Mucosa of stomach (tissue), 1 donor: ENCODE results near the gene SLC6A6.

Experiments used
- H3K27me3 ChIP-seq: one replicate; pipeline ENCODE4 v1.7.0; 2013; ENCODE audit warnings: mild to moderate bottlenecking, low read length; ENCODE audit not compliant: control insufficient read depth, insufficient read depth
- H3K36me3 ChIP-seq: one replicate; pipeline ENCODE4 v1.7.0; 2013; ENCODE audit warnings: low read length; ENCODE audit not compliant: control insufficient read depth, insufficient read depth
- H3K4me1 ChIP-seq: one replicate; pipeline ENCODE4 v1.7.0; 2013; ENCODE audit warnings: mild to moderate bottlenecking, low read length; ENCODE audit not compliant: control insufficient read depth, insufficient read depth
- H3K4me3 ChIP-seq: one replicate; pipeline ENCODE4 v1.7.0; 2013; ENCODE audit warnings: low read length
- H3K9ac ChIP-seq: one replicate; pipeline ENCODE4 v1.7.0; 2013; ENCODE audit warnings: mild to moderate bottlenecking, low read length, moderate library complexity
- H3K9me3 ChIP-seq: one replicate; pipeline ENCODE4 v1.7.0; 2013; ENCODE audit warnings: mild to moderate bottlenecking, low read length, moderate library complexity; ENCODE audit not compliant: control insufficient read depth
- donor health status: Pancreatic carcinoma.

The SLC6A6 gene

GRCh38 chr3:14375192-14375591 is 27.2 kb upstream of the SLC6A6 start:
- no peak overlapping the region for H3K4me3 ChIP-seq
- H3K9me3 ChIP-seq: no peaks in the 10 kb centered on the region
- H3K27me3 ChIP-seq: no peaks in the 10 kb centered on the region
- H3K4me1 ChIP-seq: peaks cover 59% of the 10 kb centered on the region
- no peaks in the 10 kb centered on the region for H3K36me3 ChIP-seq
- H3K9ac ChIP-seq: no peak overlapping the region

GRCh38 chr3:14376348-14377043 is 25.9 kb upstream of the SLC6A6 start:
- Histone ChIP-seq H3K4me1 (peaks cover 46% of the 10 kb centered on the region), H3K9ac (no peak overlapping the region), H3K4me3 (no peak overlapping the region), H3K9me3 (no peaks in the 10 kb centered on the region), H3K36me3 (no peaks in the 10 kb centered on the region), H3K27me3 (no peaks in the 10 kb centered on the region)

- Histone ChIP-seq H3K4me1 (peaks cover 39% of the 10 kb centered on the region), H3K27me3 (no peaks in the 10 kb centered on the region), H3K9ac (no peak overlapping the region), H3K9me3 (no peaks in the 10 kb centered on the region), H3K4me3 (no peak overlapping the region), H3K36me3 (no peaks in the 10 kb centered on the region)
Measured at GRCh38 chr3:14377044-14377837, 25.2 kb upstream of the SLC6A6 start.

- H3K9ac ChIP-seq: no peak overlapping the region
Measured at GRCh38 chr3:14377838-14378169, 24.6 kb upstream of the SLC6A6 start.

GRCh38 chr3:14378415-14378814 is 24.0 kb upstream of the SLC6A6 start:
- H3K4me3 ChIP-seq: no peak overlapping the region
- H3K4me1 ChIP-seq: peaks cover 27% of the 10 kb centered on the region
- H3K36me3 ChIP-seq: no peaks in the 10 kb centered on the region
- H3K9ac ChIP-seq: no peak overlapping the region
- H3K27me3 ChIP-seq: no peaks in the 10 kb centered on the region
- H3K9me3 ChIP-seq: no peaks in the 10 kb centered on the region

More at GRCh38 chr3:14377838-14378169, 24.6 kb upstream of the SLC6A6 start:
- H3K36me3 ChIP-seq: no peaks in the 10 kb centered on the region
- H3K9me3 ChIP-seq: no peaks in the 10 kb centered on the region
- H3K4me3 ChIP-seq: no peak overlapping the region
- H3K27me3 ChIP-seq: no peaks in the 10 kb centered on the region
- peaks cover 33% of the 10 kb centered on the region for H3K4me1 ChIP-seq

- H3K4me3 ChIP-seq: no peak overlapping the region
- H3K4me1 ChIP-seq: peaks cover 30% of the 10 kb centered on the region
- no peaks in the 10 kb centered on the region for H3K27me3 ChIP-seq
- H3K9ac ChIP-seq: no peak overlapping the region
- no peaks in the 10 kb centered on the region for H3K36me3 ChIP-seq
- no peaks in the 10 kb centered on the region for H3K9me3 ChIP-seq
Measured at GRCh38 chr3:14379843-14380242, 22.6 kb upstream of the SLC6A6 start.

- H3K27me3 ChIP-seq: no peaks in the 10 kb centered on the region
Measured at GRCh38 chr3:14386254-14386653, 16.2 kb upstream of the SLC6A6 start.

GRCh38 chr3:14388201-14388600 is 14.2 kb upstream of the SLC6A6 start:
- Histone ChIP-seq H3K27me3 (no peaks in the 10 kb centered on the region), H3K36me3 (no peaks in the 10 kb centered on the region), H3K9me3 (no peaks in the 10 kb centered on the region), H3K4me3 (no peak overlapping the region), H3K4me1 (peaks cover 11% of the 10 kb centered on the region), H3K9ac (no peak overlapping the region)

More at GRCh38 chr3:14386254-14386653, 16.2 kb upstream of the SLC6A6 start:
- H3K36me3 ChIP-seq: no peaks in the 10 kb centered on the region
- no peaks in the 10 kb centered on the region for H3K9me3 ChIP-seq
- H3K4me1 ChIP-seq: peaks cover 9% of the 10 kb centered on the region
- no peak overlapping the region for H3K4me3 ChIP-seq
- H3K9ac ChIP-seq: no peak overlapping the region

- no peak overlapping the region for H3K4me3 ChIP-seq
- H3K9ac ChIP-seq: no peak overlapping the region
- no peaks in the 10 kb centered on the region for H3K36me3 ChIP-seq
- H3K9me3 ChIP-seq: no peaks in the 10 kb centered on the region
- no peaks in the 10 kb centered on the region for H3K27me3 ChIP-seq
- peaks cover 9% of the 10 kb centered on the region for H3K4me1 ChIP-seq
Measured at GRCh38 chr3:14389166-14389606, 13.2 kb upstream of the SLC6A6 start.

GRCh38 chr3:14389716-14390115 is 12.7 kb upstream of the SLC6A6 start:
- no peaks in the 10 kb centered on the region for H3K27me3 ChIP-seq
- no peak overlapping the region for H3K4me3 ChIP-seq
- no peaks in the 10 kb centered on the region for H3K9me3 ChIP-seq
- H3K36me3 ChIP-seq: no peaks in the 10 kb centered on the region
- peaks cover 4% of the 10 kb centered on the region for H3K4me1 ChIP-seq
- no peak overlapping the region for H3K9ac ChIP-seq

- Histone ChIP-seq H3K9ac (no peak overlapping the region), H3K4me1 (peaks cover 7% of the 10 kb centered on the region), H3K9me3 (no peaks in the 10 kb centered on the region), H3K36me3 (no peaks in the 10 kb centered on the region), H3K4me3 (no peak overlapping the region), H3K27me3 (no peaks in the 10 kb centered on the region)
Measured at GRCh38 chr3:14391033-14391432, 11.4 kb upstream of the SLC6A6 start.

GRCh38 chr3:14392231-14392630 is 10.2 kb upstream of the SLC6A6 start:
- no peaks in the 10 kb centered on the region for H3K9me3 ChIP-seq
- no peak overlapping the region for H3K4me3 ChIP-seq
- no peaks in the 10 kb centered on the region for H3K36me3 ChIP-seq
- no peak overlapping the region for H3K9ac ChIP-seq
- H3K4me1 ChIP-seq: peaks cover 17% of the 10 kb centered on the region
- no peaks in the 10 kb centered on the region for H3K27me3 ChIP-seq
